H9 (cell line): ENCODE data around the gene SPRED3. TPM values are rescaled to one million over a fixed set of nuclear protein-coding genes. Genes with fewer than 3 reads are reported as not detected.
A peak's percentile ranks its signal among the peaks of the same experiment; 100 is the strongest.

Source experiments
- DNase-seq: peaks from one replicate; pipeline ENCODE4 v3.0.0-alpha.2; 2017
- H2AFZ ChIP-seq: one replicate; pipeline ENCODE4 v1.6.1; 2013; ENCODE audit warnings: mild to moderate bottlenecking, low read length, control low read depth, moderate library complexity
- H2AK5ac ChIP-seq: 2 replicates; pipeline ENCODE4 v1.6.1; 2013; ENCODE audit warnings: low read length, control low read depth, mixed read lengths; ENCODE audit not compliant: insufficient read length
- H2BK120ac ChIP-seq: one replicate; pipeline ENCODE4 v1.6.1; 2013; ENCODE audit warnings: low read depth, mild to moderate bottlenecking, low read length, control low read depth, inconsistent platforms; ENCODE audit not compliant: poor library complexity, severe bottlenecking
- H2BK12ac ChIP-seq: 2 replicates; pipeline ENCODE4 v1.6.1; 2013; ENCODE audit warnings: low read length, control low read depth, mixed read lengths, low read depth; ENCODE audit not compliant: insufficient read length
- H2BK15ac ChIP-seq: 2 replicates; pipeline ENCODE4 v1.6.1; 2013; ENCODE audit warnings: low read depth, low read length, control low read depth
- H2BK20ac ChIP-seq: one replicate; pipeline ENCODE4 v1.6.1; 2013; ENCODE audit warnings: low read depth, mild to moderate bottlenecking, low read length, control low read depth, inconsistent platforms; ENCODE audit not compliant: poor library complexity, severe bottlenecking
- H2BK5ac ChIP-seq: 2 replicates; pipeline ENCODE4 v1.6.1; 2013; ENCODE audit warnings: low read length, control low read depth, mixed read lengths; ENCODE audit not compliant: insufficient read length
- H3K14ac ChIP-seq: 2 replicates; pipeline ENCODE4 v1.6.1; 2013; ENCODE audit warnings: low read length, control low read depth; ENCODE audit not compliant: insufficient read depth
- H3K18ac ChIP-seq: 2 replicates; pipeline ENCODE4 v1.6.1; 2013; ENCODE audit warnings: low read depth, mild to moderate bottlenecking, mixed read lengths, low read length, control low read depth; ENCODE audit not compliant: insufficient read length
- H3K23ac ChIP-seq: 2 replicates; pipeline ENCODE4 v1.6.1; 2013; ENCODE audit warnings: low read length, control low read depth, mixed read lengths, low read depth; ENCODE audit not compliant: insufficient read length
- H3K23me2 ChIP-seq: 2 replicates; pipeline ENCODE4 v1.6.1; 2013; ENCODE audit warnings: low read depth, mild to moderate bottlenecking, mixed read lengths, low read length, control low read depth; ENCODE audit not compliant: insufficient read length, poor library complexity, severe bottlenecking
- H3K27ac ChIP-seq: 2 replicates; pipeline ENCODE4 v1.5.1; 2013; ENCODE audit warnings: low read length, control low read depth, mixed read lengths, low read depth; ENCODE audit not compliant: insufficient read length
- H3K27me3 ChIP-seq: 2 replicates; pipeline ENCODE4 v1.6.1; 2013; ENCODE audit warnings: low read length, control low read depth, inconsistent platforms; ENCODE audit not compliant: insufficient read depth
- H3K4ac ChIP-seq: 2 replicates; pipeline ENCODE4 v1.6.1; 2013; ENCODE audit warnings: low read depth, mild to moderate bottlenecking, control low read depth, inconsistent platforms, low read length, moderate library complexity
- H3K4me1 ChIP-seq: 2 replicates; pipeline ENCODE4 v1.6.1; 2013; ENCODE audit warnings: low read length, control low read depth, inconsistent platforms; ENCODE audit not compliant: insufficient read depth
- H3K4me2 ChIP-seq: 2 replicates; pipeline ENCODE4 v1.6.1; 2013; ENCODE audit warnings: low read length, control low read depth, mixed read lengths; ENCODE audit not compliant: insufficient read length, insufficient read depth
- H3K56ac ChIP-seq: 2 replicates; pipeline ENCODE4 v1.6.1; 2013; ENCODE audit warnings: low read depth, mild to moderate bottlenecking, mixed read lengths, low read length, control low read depth; ENCODE audit not compliant: insufficient read length
- H3K79me1 ChIP-seq: 2 replicates; pipeline ENCODE4 v1.6.1; 2013; ENCODE audit warnings: low read depth, mild to moderate bottlenecking, moderate library complexity, low read length, control low read depth, inconsistent platforms; ENCODE audit not compliant: insufficient read depth, poor library complexity, severe bottlenecking
- H3K79me2 ChIP-seq: 2 replicates; pipeline ENCODE4 v1.6.1; 2013; ENCODE audit warnings: low read length, control low read depth, inconsistent platforms; ENCODE audit not compliant: insufficient read depth
- H3K9ac ChIP-seq: 2 replicates; pipeline ENCODE4 v1.6.1; 2013; ENCODE audit warnings: low read length, control low read depth, mixed read lengths; ENCODE audit not compliant: insufficient read length; ENCODE audit errors: extremely low read depth
- H3K9me3 ChIP-seq: one replicate; pipeline ENCODE4 v1.6.1; 2013; ENCODE audit warnings: low read depth, low read length, inconsistent platforms; ENCODE audit not compliant: control insufficient read depth
- H3T11ph ChIP-seq: one replicate; pipeline ENCODE4 v1.6.1; 2013; ENCODE audit warnings: mild to moderate bottlenecking, low read length, control low read depth, inconsistent platforms
- H4K20me1 ChIP-seq: one replicate; pipeline ENCODE4 v1.6.1; 2013; ENCODE audit not compliant: control insufficient read depth, insufficient read length, insufficient read depth
- H4K5ac ChIP-seq: 2 replicates; pipeline ENCODE4 v1.6.1; 2013; ENCODE audit warnings: low read depth, mild to moderate bottlenecking, mixed read lengths, low read length, control low read depth; ENCODE audit not compliant: insufficient read length
- H4K8ac ChIP-seq: replicated peaks from 2 replicates; pipeline ENCODE4 v1.6.1; 2013; ENCODE audit warnings: low read length, control low read depth, mixed read lengths, low read depth; ENCODE audit not compliant: insufficient read length
- H4K91ac ChIP-seq: 2 replicates; pipeline ENCODE4 v1.6.1; 2013; ENCODE audit warnings: low read depth, mild to moderate bottlenecking, moderate library complexity, mixed read lengths, low read length, control low read depth; ENCODE audit not compliant: insufficient read length
- H3K27ac Mint-ChIP-seq, 3 experiments: 2 replicates in 2 of 3; 3 replicates in 1 of 3; pipeline ENCODE4 v1.8.0; 2020 to 2021; ENCODE audit warnings: mixed read lengths in 3 of 3, mild to moderate bottlenecking in 1 of 3, moderate library complexity in 1 of 3
- H3K27me3 Mint-ChIP-seq: 2 replicates; pipeline ENCODE4 v1.8.0; 2021; ENCODE audit warnings: low read depth, mild to moderate bottlenecking, moderate library complexity, mixed read lengths
- H3K36me3 Mint-ChIP-seq, 3 experiments: 2 replicates in 2 of 3; 3 replicates in 1 of 3; pipeline ENCODE4 v1.8.0; 2020 to 2021; ENCODE audit warnings: low read depth in 3 of 3, mixed read lengths in 3 of 3; ENCODE audit not compliant: insufficient read depth in 1 of 3
- H3K4me1 Mint-ChIP-seq, 2 experiments: 2 replicates each; pipeline ENCODE4 v1.8.0; 2020; ENCODE audit warnings: mixed read lengths in 2 of 2
- H3K4me3 Mint-ChIP-seq, 2 experiments: 2 replicates in 1 of 2; 3 replicates in 1 of 2; pipeline ENCODE4 v1.8.0; 2020 to 2021; ENCODE audit warnings: mild to moderate bottlenecking in 2 of 2, mixed read lengths in 2 of 2, moderate library complexity in 1 of 2
- H3K9me3 Mint-ChIP-seq, 2 experiments: 2 replicates in 1 of 2; 3 replicates in 1 of 2; pipeline ENCODE4 v1.8.0; 2020; ENCODE audit warnings: mild to moderate bottlenecking in 2 of 2, mixed read lengths in 2 of 2, moderate library complexity in 1 of 2
- WGBS: extraction: QIAGEN DNeasy Blood & Tissue Kit; methylation state at CpG from one replicate; pipeline ENCODE4 v1.1.7; 2013; ENCODE audit warnings: missing lambda C conversion rate, low lambda C conversion rate, mixed read lengths; ENCODE audit not compliant: insufficient read length; ENCODE audit errors: extremely low coverage; 5-methylcytosine and 5-hydroxymethylcytosine counted together
- total RNA-seq: library from RNA; stranded (reverse); gene quantifications from 2 replicates; pipeline ENCODE4 v1.2.1, GENCODE V29; 2021
- TF ChIP-seq, protein P1 (sequence below): fragments of 200-600 bp; sonication (generic); conservative IDR thresholded peaks from 3 replicates; pipeline ENCODE4 v1.8.0; 2021; ENCODE audit warnings: antibody characterized with exemption, mild to moderate bottlenecking

SPRED3 gene
- total RNA-seq, 1 experiment from 2014 or later, result 16.4 TPM

DNA sequence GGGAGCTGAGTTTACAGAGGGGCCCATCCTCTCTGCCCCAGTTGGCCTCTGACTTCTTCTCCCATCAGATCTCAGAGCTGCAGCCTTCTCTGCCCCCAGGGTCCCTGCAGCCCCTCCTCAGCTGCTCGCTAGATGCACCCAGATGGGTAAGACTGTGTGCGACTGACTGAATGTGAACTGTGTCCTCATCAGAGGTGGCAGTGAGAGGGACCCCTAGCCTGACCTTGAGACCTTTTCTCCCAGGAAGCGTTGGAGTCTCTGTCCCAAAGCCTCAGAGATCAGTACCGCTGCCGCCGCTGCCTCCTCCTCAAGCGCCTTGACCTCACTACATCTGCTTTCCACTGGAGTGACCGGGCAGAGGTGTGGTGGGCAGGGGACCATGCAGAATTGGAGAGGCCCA is 16.8 kb downstream of the SPRED3 start:
- WGBS, result no CpG with 5 or more reads among the region's 8 CpGs
- Histone ChIP-seq H4K91ac (no peak overlapping the region), H2BK5ac (no peak overlapping the region), H3K4me1 (no peaks in the 10 kb centered on the region), H3K4me2 (no peak overlapping the region), H3K9ac (no peak overlapping the region), H3K14ac (no peak overlapping the region), H3K56ac (no peak overlapping the region), H3K18ac (no peak overlapping the region), H2BK15ac (no peak overlapping the region), H4K20me1 (no peaks in the 10 kb centered on the region), H3K79me2 (no peaks in the 10 kb centered on the region), H3K27me3 (peaks cover 3% of the 10 kb centered on the region; the same call in 1 of the 2 replicates), H3K9me3 (no peaks in the 10 kb centered on the region), H2BK120ac (no peak overlapping the region), H4K5ac (no peak overlapping the region), H3K23ac (no peak overlapping the region), H2BK12ac (no peak overlapping the region), H2BK20ac (no peak overlapping the region), H4K8ac (no peak overlapping the region), H2AK5ac (no peak overlapping the region), H3T11ph (no peak overlapping the region), H3K4ac (no peak overlapping the region), H3K79me1 (no peaks in the 10 kb centered on the region), H3K23me2 (peaks cover 5% of the 10 kb centered on the region), H2AFZ (no peak overlapping the region), H3K27ac (no peak overlapping the region)
- H3K4me1 Mint-ChIP-seq, result 0 out of 4 replicates have a peak, but pooled peaks cover 0 to 2% of the 10 kb centered on the region in 2 experiments
- TF ChIP-seq, protein P1, sequence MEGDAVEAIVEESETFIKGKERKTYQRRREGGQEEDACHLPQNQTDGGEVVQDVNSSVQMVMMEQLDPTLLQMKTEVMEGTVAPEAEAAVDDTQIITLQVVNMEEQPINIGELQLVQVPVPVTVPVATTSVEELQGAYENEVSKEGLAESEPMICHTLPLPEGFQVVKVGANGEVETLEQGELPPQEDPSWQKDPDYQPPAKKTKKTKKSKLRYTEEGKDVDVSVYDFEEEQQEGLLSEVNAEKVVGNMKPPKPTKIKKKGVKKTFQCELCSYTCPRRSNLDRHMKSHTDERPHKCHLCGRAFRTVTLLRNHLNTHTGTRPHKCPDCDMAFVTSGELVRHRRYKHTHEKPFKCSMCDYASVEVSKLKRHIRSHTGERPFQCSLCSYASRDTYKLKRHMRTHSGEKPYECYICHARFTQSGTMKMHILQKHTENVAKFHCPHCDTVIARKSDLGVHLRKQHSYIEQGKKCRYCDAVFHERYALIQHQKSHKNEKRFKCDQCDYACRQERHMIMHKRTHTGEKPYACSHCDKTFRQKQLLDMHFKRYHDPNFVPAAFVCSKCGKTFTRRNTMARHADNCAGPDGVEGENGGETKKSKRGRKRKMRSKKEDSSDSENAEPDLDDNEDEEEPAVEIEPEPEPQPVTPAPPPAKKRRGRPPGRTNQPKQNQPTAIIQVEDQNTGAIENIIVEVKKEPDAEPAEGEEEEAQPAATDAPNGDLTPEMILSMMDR, result no peak
- peaks cover 3 to 19% (median 17%) of the 10 kb centered on the region in 3 experiments; a peak in 6 of 7 replicates for H3K36me3 Mint-ChIP-seq
- H3K4me3 Mint-ChIP-seq, result 0 out of 5 replicates have a peak overlapping the region, but pooled peaks of 1 of the 2 experiments have one; percentile 25
- H3K27ac Mint-ChIP-seq, result 0 out of 7 replicates have a peak overlapping the region, but pooled peaks of 1 of the 3 experiments have one; percentile 53
- peaks cover 25% of the 10 kb centered on the region for H3K27me3 Mint-ChIP-seq
- DNase-seq, result no peak
- no peaks in the 10 kb centered on the region for H3K9me3 Mint-ChIP-seq
